Measurements from ENCODE around the gene RNF123. TPM values are rescaled to one million over a fixed set of nuclear protein-coding genes. Genes with fewer than 3 reads are reported as not detected.

Gene RNF123
- total RNA-seq, 2 experiments from 2014 or later, result 22.0 to 31.7 TPM

GRCh38 chr3:49650177-49650576, 39.2 kb upstream of the RNF123 start:
- no peaks in the 10 kb centered on the region for H3K4me1 Mint-ChIP-seq (ENCODE audit: low read depth)
- no peak overlapping the region for H3K4me3 Mint-ChIP-seq
- CTCF ChIA-PET, result interaction anchor here (1.3 kb wide), 1 partner anchor 21 kb away, joined by 4 read pairs; no protein-coding TSS in a partner anchor
- DNase-seq (no peak), ATAC-seq (no peak)
- H3K27ac Mint-ChIP-seq, result no peak overlapping the region
- H3K36me3 Mint-ChIP-seq (ENCODE audit: low read depth), result no peaks in the 10 kb centered on the region
- H3K9me3 Mint-ChIP-seq, result no peaks in the 10 kb centered on the region
- intact Hi-C loops (cut with micrococcal nuclease), result no loop called here
- POLR2A ChIA-PET, result no interaction called here
- no peak for TF ChIP-seq CTCF (IDR thresholded peaks at IDR 0.05)
- no peaks in the 10 kb centered on the region for H3K27me3 Mint-ChIP-seq

- ATAC-seq, result no peak
- POLR2A ChIA-PET, result no interaction called here
Measured at GRCh38 chr3:49650637-49651036, 38.7 kb upstream of the RNF123 start.

GRCh38 chr3:49652218-49652902, 37.0 kb upstream of the RNF123 start:
- H3K4me3 Mint-ChIP-seq, result no peak overlapping the region
- DNase-seq (no peak), ATAC-seq (no peak)
- intact Hi-C loops (cut with micrococcal nuclease), result no loop called here
- ChIA-PET POLR2A (interaction anchor here (1.3 kb wide), 1 partner anchor 20 kb away, joined by 4 read pairs; no protein-coding TSS in a partner anchor), CTCF (interaction anchor here (2.2 kb wide), 1 partner anchor 113 kb away, joined by 16 read pairs; no protein-coding TSS in a partner anchor)
- H3K4me1 Mint-ChIP-seq (ENCODE audit: low read depth), result no peaks in the 10 kb centered on the region
- H3K36me3 Mint-ChIP-seq (ENCODE audit: low read depth), result no peaks in the 10 kb centered on the region
- H3K27me3 Mint-ChIP-seq, result no peaks in the 10 kb centered on the region
- H3K9me3 Mint-ChIP-seq, result no peaks in the 10 kb centered on the region
- no peak overlapping the region for H3K27ac Mint-ChIP-seq
- no peak for TF ChIP-seq CTCF (IDR thresholded peaks at IDR 0.05)

More at GRCh38 chr3:49650637-49651036, 38.7 kb upstream of the RNF123 start:
- no peak for DNase-seq
- no peak overlapping the region for H3K4me3 Mint-ChIP-seq
- no peaks in the 10 kb centered on the region for H3K36me3 Mint-ChIP-seq (ENCODE audit: low read depth)
- CTCF ChIA-PET, result interaction anchor here (1.3 kb wide), 1 partner anchor 21 kb away, joined by 4 read pairs; no protein-coding TSS in a partner anchor
- H3K27me3 Mint-ChIP-seq, result no peaks in the 10 kb centered on the region
- no peaks in the 10 kb centered on the region for H3K9me3 Mint-ChIP-seq
- no peaks in the 10 kb centered on the region for H3K4me1 Mint-ChIP-seq (ENCODE audit: low read depth)
- intact Hi-C loops (cut with micrococcal nuclease), result no loop called here
- TF ChIP-seq CTCF (IDR thresholded peaks at IDR 0.05), result no peak
- H3K27ac Mint-ChIP-seq, result no peak overlapping the region

- intact Hi-C loops (cut with micrococcal nuclease), result no loop called here
- CTCF ChIA-PET, result interaction anchor here (2.2 kb wide), 1 partner anchor 113 kb away, joined by 16 read pairs; no protein-coding TSS in a partner anchor
- POLR2A ChIA-PET, result interaction anchor here (1.3 kb wide), 1 partner anchor 19 kb away, joined by 4 read pairs; no protein-coding TSS in a partner anchor
Measured at GRCh38 chr3:49652903-49653415, 36.4 kb upstream of the RNF123 start.

More at GRCh38 chr3:49652903-49653415, 36.4 kb upstream of the RNF123 start:
- Mint-ChIP-seq H3K4me1 (ENCODE audit: low read depth) (no peaks in the 10 kb centered on the region), H3K9me3 (no peaks in the 10 kb centered on the region), H3K36me3 (ENCODE audit: low read depth) (no peaks in the 10 kb centered on the region), H3K27ac (no peak overlapping the region), H3K27me3 (no peaks in the 10 kb centered on the region), H3K4me3 (no peak overlapping the region)
- TF ChIP-seq CTCF (IDR thresholded peaks at IDR 0.05), result no peak
- no peak for DNase-seq
- no peak for ATAC-seq

Measured in activated CD8-positive, alpha-beta T cell treated with anti-CD3 and anti-CD28 coated beads for 36 hours (primary cell).